ENCODE results near the gene DMAC1.

Gene DMAC1

GRCh38 chr9:7799234-7799943, at the start of gene DMAC1:
TSS of gene DMAC1 (minus strand) at chr9:7799778. CDS start at chr9:7799734, 44 bp downstream.
- Histone ChIP-seq H3K4me1 (ENCODE audit: insufficient read depth, low read length) (peaks cover 11% of the 10 kb centered on the region; the same call in 1 of the 2 replicates), H3K9me3 (ENCODE audit: control insufficient read depth, insufficient read depth, low read length) (no peaks in the 10 kb centered on the region), H3K9ac (ENCODE audit: low read depth, low read length) (peak within 1 kb of the TSS; percentile 91), H3K36me3 (ENCODE audit: insufficient read depth, low read length) (peaks cover 4% of the 10 kb centered on the region; the same call in 1 of the 2 replicates)

- H3K9me3 ChIP-seq (ENCODE audit: control insufficient read depth, insufficient read depth, low read length) = no peaks in the 10 kb centered on the region
Observed at GRCh38 chr9:7849362-7849761, 49.8 kb upstream of the DMAC1 start.

GRCh38 chr9:7848498-7848897, 48.9 kb upstream of the DMAC1 start:
- Histone ChIP-seq H3K9ac (ENCODE audit: low read depth, low read length) (no peak overlapping the region), H3K4me1 (ENCODE audit: insufficient read depth, low read length) (no peaks in the 10 kb centered on the region), H3K36me3 (ENCODE audit: insufficient read depth, low read length) (no peaks in the 10 kb centered on the region), H3K9me3 (ENCODE audit: control insufficient read depth, insufficient read depth, low read length) (no peaks in the 10 kb centered on the region)

More at GRCh38 chr9:7849362-7849761, 49.8 kb upstream of the DMAC1 start:
- no peak overlapping the region for H3K9ac ChIP-seq (ENCODE audit: low read depth, low read length)
- H3K36me3 ChIP-seq (ENCODE audit: insufficient read depth, low read length) = no peaks in the 10 kb centered on the region
- H3K4me1 ChIP-seq (ENCODE audit: insufficient read depth, low read length) = no peaks in the 10 kb centered on the region

GRCh38 chr9:7844242-7844641, 44.7 kb upstream of the DMAC1 start:
- H3K9me3 ChIP-seq (ENCODE audit: control insufficient read depth, insufficient read depth, low read length) = no peaks in the 10 kb centered on the region
- H3K9ac ChIP-seq (ENCODE audit: low read depth, low read length) = no peak overlapping the region

GRCh38 chr9:7841831-7842230, 42.3 kb upstream of the DMAC1 start:
- Histone ChIP-seq H3K36me3 (ENCODE audit: insufficient read depth, low read length) (no peaks in the 10 kb centered on the region), H3K9me3 (ENCODE audit: control insufficient read depth, insufficient read depth, low read length) (no peaks in the 10 kb centered on the region), H3K9ac (ENCODE audit: low read depth, low read length) (no peak overlapping the region), H3K4me1 (ENCODE audit: insufficient read depth, low read length) (no peaks in the 10 kb centered on the region)

More at GRCh38 chr9:7844242-7844641, 44.7 kb upstream of the DMAC1 start:
- Histone ChIP-seq H3K4me1 (ENCODE audit: insufficient read depth, low read length) (no peaks in the 10 kb centered on the region), H3K36me3 (ENCODE audit: insufficient read depth, low read length) (no peaks in the 10 kb centered on the region)

- Histone ChIP-seq H3K36me3 (ENCODE audit: insufficient read depth, low read length) (no peaks in the 10 kb centered on the region), H3K9me3 (ENCODE audit: control insufficient read depth, insufficient read depth, low read length) (no peaks in the 10 kb centered on the region), H3K9ac (ENCODE audit: low read depth, low read length) (no peak overlapping the region), H3K4me1 (ENCODE audit: insufficient read depth, low read length) (no peaks in the 10 kb centered on the region)
Observed at GRCh38 chr9:7834531-7834930, 35.0 kb upstream of the DMAC1 start.

- Histone ChIP-seq H3K4me1 (ENCODE audit: insufficient read depth, low read length) (no peaks in the 10 kb centered on the region), H3K36me3 (ENCODE audit: insufficient read depth, low read length) (no peaks in the 10 kb centered on the region), H3K9me3 (ENCODE audit: control insufficient read depth, insufficient read depth, low read length) (no peaks in the 10 kb centered on the region), H3K9ac (ENCODE audit: low read depth, low read length) (no peak overlapping the region)
Observed at GRCh38 chr9:7828334-7828733, 28.8 kb upstream of the DMAC1 start.

- H3K4me1 ChIP-seq (ENCODE audit: insufficient read depth, low read length) = no peaks in the 10 kb centered on the region
- no peak overlapping the region for H3K9ac ChIP-seq (ENCODE audit: low read depth, low read length)
- H3K36me3 ChIP-seq (ENCODE audit: insufficient read depth, low read length) = no peaks in the 10 kb centered on the region
- H3K9me3 ChIP-seq (ENCODE audit: control insufficient read depth, insufficient read depth, low read length) = no peaks in the 10 kb centered on the region
Observed at GRCh38 chr9:7827792-7828191, 28.2 kb upstream of the DMAC1 start.

- no peak overlapping the region for H3K9ac ChIP-seq (ENCODE audit: low read depth, low read length)
- H3K9me3 ChIP-seq (ENCODE audit: control insufficient read depth, insufficient read depth, low read length) = no peaks in the 10 kb centered on the region
- H3K36me3 ChIP-seq (ENCODE audit: insufficient read depth, low read length) = no peaks in the 10 kb centered on the region
- H3K4me1 ChIP-seq (ENCODE audit: insufficient read depth, low read length) = no peaks in the 10 kb centered on the region
Observed at GRCh38 chr9:7827056-7827455, 27.5 kb upstream of the DMAC1 start.

- Histone ChIP-seq H3K4me1 (ENCODE audit: insufficient read depth, low read length) (no peaks in the 10 kb centered on the region), H3K9ac (ENCODE audit: low read depth, low read length) (no peak overlapping the region), H3K36me3 (ENCODE audit: insufficient read depth, low read length) (no peaks in the 10 kb centered on the region), H3K9me3 (ENCODE audit: control insufficient read depth, insufficient read depth, low read length) (no peaks in the 10 kb centered on the region)
Observed at GRCh38 chr9:7823651-7824050, 24.1 kb upstream of the DMAC1 start.

GRCh38 chr9:7819984-7820383, 20.4 kb upstream of the DMAC1 start:
- no peaks in the 10 kb centered on the region for H3K9me3 ChIP-seq (ENCODE audit: control insufficient read depth, insufficient read depth, low read length)
- no peaks in the 10 kb centered on the region for H3K36me3 ChIP-seq (ENCODE audit: insufficient read depth, low read length)
- H3K4me1 ChIP-seq (ENCODE audit: insufficient read depth, low read length) = peaks cover 5% of the 10 kb centered on the region; the same call in 1 of the 2 replicates
- no peak overlapping the region for H3K9ac ChIP-seq (ENCODE audit: low read depth, low read length)

GRCh38 chr9:7816021-7816420, 16.4 kb upstream of the DMAC1 start:
- Histone ChIP-seq H3K9me3 (ENCODE audit: control insufficient read depth, insufficient read depth, low read length) (no peaks in the 10 kb centered on the region), H3K4me1 (ENCODE audit: insufficient read depth, low read length) (peaks cover 5% of the 10 kb centered on the region; the same call in 1 of the 2 replicates)

GRCh38 chr9:7813030-7813429, 13.5 kb upstream of the DMAC1 start:
- no peaks in the 10 kb centered on the region for H3K36me3 ChIP-seq (ENCODE audit: insufficient read depth, low read length)
- no peak overlapping the region for H3K9ac ChIP-seq (ENCODE audit: low read depth, low read length)
- peaks cover 5% of the 10 kb centered on the region; the same call in 1 of the 2 replicates for H3K4me1 ChIP-seq (ENCODE audit: insufficient read depth, low read length)
- H3K9me3 ChIP-seq (ENCODE audit: control insufficient read depth, insufficient read depth, low read length) = no peaks in the 10 kb centered on the region

More at GRCh38 chr9:7816021-7816420, 16.4 kb upstream of the DMAC1 start:
- Histone ChIP-seq H3K9ac (ENCODE audit: low read depth, low read length) (no peak overlapping the region), H3K36me3 (ENCODE audit: insufficient read depth, low read length) (no peaks in the 10 kb centered on the region)

GRCh38 chr9:7811677-7812076, 12.1 kb upstream of the DMAC1 start:
- Histone ChIP-seq H3K9me3 (ENCODE audit: control insufficient read depth, insufficient read depth, low read length) (no peaks in the 10 kb centered on the region), H3K4me1 (ENCODE audit: insufficient read depth, low read length) (peaks cover 5% of the 10 kb centered on the region; the same call in 1 of the 2 replicates), H3K9ac (ENCODE audit: low read depth, low read length) (no peak overlapping the region), H3K36me3 (ENCODE audit: insufficient read depth, low read length) (no peaks in the 10 kb centered on the region)

- Histone ChIP-seq H3K9me3 (ENCODE audit: control insufficient read depth, insufficient read depth, low read length) (no peaks in the 10 kb centered on the region), H3K9ac (ENCODE audit: low read depth, low read length) (no peak overlapping the region), H3K36me3 (ENCODE audit: insufficient read depth, low read length) (no peaks in the 10 kb centered on the region), H3K4me1 (ENCODE audit: insufficient read depth, low read length) (peaks cover 11% of the 10 kb centered on the region; the same call in 1 of the 2 replicates)
Observed at GRCh38 chr9:7802666-7803065, 3.1 kb upstream of the DMAC1 start.
